ENCODE data around the gene DARS2.

- no peak for TF ChIP-seq CTCF (IDR thresholded peaks at IDR 0.05)
- TF ChIP-seq POLR2A (IDR thresholded peaks at IDR 0.05) = no peak
Measured at GRCh38 chr1:173860065-173860464, 35.6 kb downstream of the DARS2 start.
